ENCODE results near the gene GFPT1.

GFPT1 gene

DNA sequence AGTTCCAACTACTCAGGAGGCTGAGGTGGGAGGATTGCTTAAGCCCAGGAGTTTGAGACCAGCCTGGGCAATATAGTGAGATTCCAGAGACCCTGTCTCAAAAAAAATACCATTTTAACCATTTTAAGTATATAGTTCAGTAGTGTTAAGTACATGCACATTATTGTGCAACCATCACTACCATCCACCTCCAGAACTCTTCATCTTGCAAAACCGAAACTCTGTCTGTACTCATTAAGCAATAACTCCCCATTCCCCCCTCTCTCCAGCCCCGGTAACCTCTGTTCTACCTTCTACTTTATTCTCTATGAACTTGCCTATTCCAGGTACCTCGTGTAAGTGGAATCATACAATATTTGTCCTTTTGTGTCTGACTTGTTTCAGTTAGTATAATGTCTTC is 86.4 kb downstream of the GFPT1 start:
- Histone ChIP-seq H3K9me3 (ENCODE audit: control insufficient read depth, insufficient read depth, low read length) (no peaks in the 10 kb centered on the region), H3K9ac (ENCODE audit: low read depth, low read length) (no peak overlapping the region), H3K4me1 (ENCODE audit: insufficient read depth, low read length) (no peaks in the 10 kb centered on the region), H3K36me3 (ENCODE audit: insufficient read depth, low read length) (no peaks in the 10 kb centered on the region)

DNA sequence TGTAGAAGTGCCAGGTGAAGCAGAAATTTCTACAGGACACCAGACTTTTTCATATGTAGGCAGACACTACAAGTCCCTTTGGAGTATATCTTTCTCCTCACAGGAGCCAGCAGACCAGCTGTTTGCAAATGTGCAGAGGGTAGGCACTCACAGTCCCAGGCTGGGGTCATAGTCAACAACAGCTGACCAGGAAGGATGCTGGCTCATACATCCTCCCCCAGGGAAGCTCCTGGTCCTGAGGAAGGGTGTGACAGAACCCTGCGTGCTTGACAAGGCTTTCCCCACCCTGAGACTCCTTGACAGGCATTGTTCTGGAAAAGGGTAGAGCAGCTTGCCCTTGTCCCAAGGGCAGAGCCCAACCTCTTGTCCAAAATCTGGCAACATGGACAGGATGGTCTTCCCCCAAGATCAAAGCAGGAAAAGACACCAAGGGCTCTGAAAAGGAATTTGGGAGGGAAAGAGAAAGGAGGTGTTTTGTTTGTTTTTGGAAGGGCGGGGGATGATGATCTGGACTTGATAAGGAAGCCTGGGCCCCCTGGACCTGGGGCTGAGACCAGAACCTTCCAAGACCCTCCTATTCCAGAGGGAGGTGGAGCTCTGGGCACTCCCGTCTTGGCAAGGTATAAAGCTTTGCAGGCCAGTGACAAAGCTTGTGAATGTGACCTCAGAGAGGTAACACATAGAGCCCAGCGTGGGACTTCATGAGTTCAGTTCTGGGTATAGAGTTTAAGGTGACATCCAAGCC is 87.1 kb downstream of the GFPT1 start:
- Histone ChIP-seq H3K9me3 (ENCODE audit: control insufficient read depth, insufficient read depth, low read length) (no peaks in the 10 kb centered on the region), H3K4me1 (ENCODE audit: insufficient read depth, low read length) (no peaks in the 10 kb centered on the region), H3K36me3 (ENCODE audit: insufficient read depth, low read length) (no peaks in the 10 kb centered on the region), H3K9ac (ENCODE audit: low read depth, low read length) (no peak overlapping the region)

DNA sequence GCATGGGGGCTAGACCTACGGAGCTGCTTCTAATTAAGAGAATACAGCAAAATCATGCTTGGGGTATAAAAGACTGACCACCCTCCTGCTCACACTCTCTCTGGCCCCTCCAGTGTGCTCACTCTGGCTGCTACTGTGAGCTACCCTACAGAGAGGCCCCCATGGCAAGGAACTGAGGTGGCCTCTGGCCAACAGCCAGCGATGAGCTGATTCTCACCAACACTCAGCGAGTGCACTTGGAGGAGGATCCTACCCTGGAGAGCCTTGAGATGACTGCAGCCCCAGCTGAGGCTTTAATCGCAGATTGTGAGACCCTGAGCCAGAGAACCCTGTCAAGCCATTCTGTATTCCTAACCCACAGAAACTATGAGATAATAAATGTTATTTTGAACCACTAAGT is 88.2 kb downstream of the GFPT1 start:
- Histone ChIP-seq H3K9ac (ENCODE audit: low read depth, low read length) (no peak overlapping the region), H3K9me3 (ENCODE audit: control insufficient read depth, insufficient read depth, low read length) (no peaks in the 10 kb centered on the region), H3K36me3 (ENCODE audit: insufficient read depth, low read length) (no peaks in the 10 kb centered on the region), H3K4me1 (ENCODE audit: insufficient read depth, low read length) (no peaks in the 10 kb centered on the region)

DNA sequence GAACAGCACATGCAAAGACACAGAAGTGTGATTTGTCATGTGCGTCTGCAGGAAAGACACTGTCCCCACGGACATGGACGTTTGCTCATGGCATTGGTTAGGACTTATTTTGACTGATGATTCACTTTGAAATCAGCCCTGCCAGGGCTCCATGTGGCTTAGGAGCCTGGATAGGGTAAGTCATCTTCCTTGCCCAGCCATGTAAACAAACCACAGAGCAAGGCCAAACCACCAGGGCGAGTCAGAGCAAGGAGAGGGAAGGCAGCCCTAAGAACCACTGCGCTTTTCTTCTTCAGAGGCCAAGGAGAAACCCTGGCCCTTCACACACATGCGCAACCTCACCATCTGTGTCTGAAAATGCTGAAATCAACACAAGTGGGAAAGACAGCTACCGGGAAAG is 88.8 kb downstream of the GFPT1 start:
- Histone ChIP-seq H3K9ac (ENCODE audit: low read depth, low read length) (no peak overlapping the region), H3K4me1 (ENCODE audit: insufficient read depth, low read length) (no peaks in the 10 kb centered on the region), H3K36me3 (ENCODE audit: insufficient read depth, low read length) (no peaks in the 10 kb centered on the region), H3K9me3 (ENCODE audit: control insufficient read depth, insufficient read depth, low read length) (no peaks in the 10 kb centered on the region)

DNA sequence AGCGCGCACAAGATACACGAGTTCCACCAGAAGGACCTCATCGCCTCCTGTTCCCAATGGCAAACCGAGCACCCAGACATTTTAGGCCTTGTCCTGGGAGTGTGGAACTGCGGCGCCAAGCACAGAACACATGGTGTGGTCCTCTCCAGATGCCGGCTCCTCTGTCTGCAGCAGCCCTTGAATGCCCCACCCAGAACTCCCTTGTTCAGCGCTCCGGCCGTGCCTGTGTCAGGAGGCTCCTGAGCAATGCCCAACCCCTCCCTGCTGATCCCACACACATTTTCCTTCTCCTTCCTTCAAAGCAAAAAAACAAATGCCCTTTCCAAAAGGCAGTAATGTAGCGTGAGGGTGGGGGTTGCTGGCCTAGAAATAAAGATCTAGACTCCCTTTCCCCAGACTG is 89.8 kb downstream of the GFPT1 start:
- Histone ChIP-seq H3K9ac (ENCODE audit: low read depth, low read length) (no peak overlapping the region), H3K36me3 (ENCODE audit: insufficient read depth, low read length) (no peaks in the 10 kb centered on the region), H3K4me1 (ENCODE audit: insufficient read depth, low read length) (no peaks in the 10 kb centered on the region), H3K9me3 (ENCODE audit: control insufficient read depth, insufficient read depth, low read length) (no peaks in the 10 kb centered on the region)

DNA sequence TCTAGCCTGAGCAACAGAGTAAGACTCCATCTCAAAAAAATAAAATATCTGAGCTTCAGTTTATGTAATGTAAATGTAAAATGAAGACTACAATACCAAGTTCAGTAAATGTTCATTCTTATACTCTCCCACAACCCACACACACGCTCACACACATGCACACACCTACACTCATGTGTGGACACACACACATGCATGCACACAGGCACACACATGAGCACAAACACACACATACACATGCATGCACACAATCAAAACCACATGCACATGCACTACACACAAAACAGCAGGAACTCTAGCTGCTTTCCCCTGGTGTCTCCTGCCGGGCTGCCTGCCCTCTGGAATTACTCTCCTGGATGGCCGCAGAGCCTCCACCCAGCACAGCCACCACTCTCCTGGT is 90.6 kb downstream of the GFPT1 start:
- no peaks in the 10 kb centered on the region for H3K9me3 ChIP-seq (ENCODE audit: control insufficient read depth, insufficient read depth, low read length)
- no peak overlapping the region for H3K9ac ChIP-seq (ENCODE audit: low read depth, low read length)
- no peaks in the 10 kb centered on the region for H3K36me3 ChIP-seq (ENCODE audit: insufficient read depth, low read length)
- no peaks in the 10 kb centered on the region for H3K4me1 ChIP-seq (ENCODE audit: insufficient read depth, low read length)

DNA sequence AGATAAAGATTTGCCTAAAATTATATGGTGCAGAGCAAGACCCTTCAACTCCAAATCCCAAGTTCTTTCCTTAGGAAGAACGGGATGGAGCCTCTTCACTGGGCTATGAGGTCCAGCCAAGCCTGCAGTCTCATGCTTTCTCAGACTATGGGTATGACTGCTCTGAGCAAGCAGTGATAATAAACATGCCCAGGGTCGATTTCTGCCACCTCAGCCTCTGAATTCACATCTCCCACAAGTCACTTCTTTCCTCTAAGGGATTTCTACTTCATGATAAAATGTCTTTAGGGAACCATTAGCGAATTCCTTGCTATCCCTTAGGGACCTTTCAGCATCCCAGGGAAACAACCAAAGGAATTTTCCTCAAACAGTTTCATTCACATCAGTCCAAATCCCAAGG is 94.8 kb downstream of the GFPT1 start:
- no peaks in the 10 kb centered on the region for H3K36me3 ChIP-seq (ENCODE audit: insufficient read depth, low read length)
- H3K9ac ChIP-seq (ENCODE audit: low read depth, low read length): no peak overlapping the region
- H3K4me1 ChIP-seq (ENCODE audit: insufficient read depth, low read length): no peaks in the 10 kb centered on the region
- no peaks in the 10 kb centered on the region; the same call in 1 of the 2 replicates for H3K9me3 ChIP-seq (ENCODE audit: control insufficient read depth, insufficient read depth, low read length)

DNA sequence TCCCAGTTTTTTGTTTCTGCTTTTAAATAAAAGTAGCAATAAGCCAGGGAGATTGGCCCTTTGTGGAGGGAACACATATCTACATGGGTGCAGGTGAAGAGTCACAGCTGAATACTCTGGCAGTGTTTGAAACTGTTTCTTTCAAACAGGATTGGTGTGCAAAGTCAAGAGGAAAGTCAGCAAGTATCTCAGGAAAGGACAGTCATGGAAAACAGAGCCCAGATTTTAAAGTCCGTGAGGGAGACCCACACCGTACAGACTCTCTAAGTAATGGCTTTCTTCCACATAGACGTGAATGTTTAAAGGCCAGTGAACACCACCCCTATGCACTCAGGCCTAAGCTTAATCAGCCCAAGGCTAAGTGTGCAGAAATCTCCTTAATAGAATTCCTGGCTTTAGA is 95.3 kb downstream of the GFPT1 start:
- H3K4me1 ChIP-seq (ENCODE audit: insufficient read depth, low read length): no peaks in the 10 kb centered on the region
- H3K36me3 ChIP-seq (ENCODE audit: insufficient read depth, low read length): no peaks in the 10 kb centered on the region
- no peak overlapping the region for H3K9ac ChIP-seq (ENCODE audit: low read depth, low read length)
- no peaks in the 10 kb centered on the region; the same call in 1 of the 2 replicates for H3K9me3 ChIP-seq (ENCODE audit: control insufficient read depth, insufficient read depth, low read length)

DNA sequence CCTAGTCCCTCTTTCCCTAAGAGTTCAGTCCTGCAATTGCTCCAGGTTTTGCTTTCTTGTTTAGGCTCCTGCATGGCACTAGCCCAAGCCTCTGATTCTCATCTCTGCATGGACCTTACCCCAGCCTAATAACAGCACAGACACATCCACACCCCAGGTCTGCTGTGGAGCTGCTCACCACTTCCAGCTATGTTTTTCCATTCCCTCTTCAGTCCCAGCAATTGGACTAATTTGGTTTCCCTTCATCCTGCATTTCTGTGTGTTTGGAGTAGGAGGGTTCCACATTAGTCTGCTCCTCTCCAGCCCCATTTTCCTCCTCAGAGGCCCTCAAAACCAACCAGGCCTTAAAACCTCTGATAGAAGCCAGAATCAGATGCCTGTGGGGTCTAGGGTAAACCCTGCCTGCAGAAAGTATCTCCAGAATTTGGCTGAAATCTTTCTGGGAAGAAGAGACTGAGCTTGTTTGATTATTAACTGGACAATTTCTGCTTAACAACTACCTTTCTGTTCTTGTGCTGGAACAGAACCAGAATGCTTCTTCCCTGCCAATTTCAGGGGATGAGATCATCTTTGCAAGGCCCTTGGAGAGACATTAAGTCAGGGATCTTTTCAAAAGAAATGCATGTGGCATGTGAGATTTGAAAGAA is 95.9 kb downstream of the GFPT1 start:
- Histone ChIP-seq H3K4me1 (ENCODE audit: insufficient read depth, low read length) (no peaks in the 10 kb centered on the region), H3K9ac (ENCODE audit: low read depth, low read length) (no peak overlapping the region), H3K36me3 (ENCODE audit: insufficient read depth, low read length) (no peaks in the 10 kb centered on the region), H3K9me3 (ENCODE audit: control insufficient read depth, insufficient read depth, low read length) (no peaks in the 10 kb centered on the region; the same call in 1 of the 2 replicates)

DNA sequence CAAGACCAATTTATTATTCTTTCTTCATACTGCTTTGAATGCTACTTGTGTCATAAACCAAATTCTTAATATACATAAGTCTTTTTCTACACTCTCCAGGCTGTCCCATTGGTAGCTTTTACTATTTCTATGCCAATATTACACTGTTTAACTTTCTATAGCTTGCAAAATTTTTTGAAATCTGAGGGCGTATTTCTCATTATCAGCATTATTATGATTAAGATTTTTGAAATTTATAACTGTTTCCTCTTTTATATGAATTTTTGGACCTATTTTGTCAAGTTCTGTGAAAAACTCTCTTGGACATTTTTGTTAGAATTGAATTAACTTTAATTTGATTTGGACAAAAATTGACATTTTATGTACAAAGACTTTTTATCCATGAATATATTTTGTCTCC is 98.6 kb downstream of the GFPT1 start:
- no peaks in the 10 kb centered on the region for H3K4me1 ChIP-seq (ENCODE audit: insufficient read depth, low read length)
- no peaks in the 10 kb centered on the region for H3K36me3 ChIP-seq (ENCODE audit: insufficient read depth, low read length)
- H3K9me3 ChIP-seq (ENCODE audit: control insufficient read depth, insufficient read depth, low read length): no peaks in the 10 kb centered on the region; the same call in 1 of the 2 replicates
- no peak overlapping the region for H3K9ac ChIP-seq (ENCODE audit: low read depth, low read length)

DNA sequence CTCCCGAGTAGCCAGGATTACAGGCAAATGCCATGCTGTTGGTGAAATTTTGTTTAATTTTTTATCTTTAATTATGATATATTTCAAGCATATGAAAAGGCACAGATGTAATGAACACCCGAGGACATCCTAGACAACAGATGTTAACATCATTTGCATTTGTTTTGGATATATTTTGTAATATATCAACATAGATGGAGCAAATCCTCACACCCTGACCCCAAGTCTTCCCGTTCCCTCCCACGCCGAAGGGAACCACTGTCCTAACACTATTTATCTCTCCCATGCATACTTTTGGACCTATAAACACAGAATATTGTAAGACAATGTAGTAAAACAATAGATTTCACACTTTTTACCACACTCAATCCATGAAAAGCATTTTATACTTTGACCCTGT is 99.5 kb downstream of the GFPT1 start:
- Histone ChIP-seq H3K36me3 (ENCODE audit: insufficient read depth, low read length) (no peaks in the 10 kb centered on the region), H3K9ac (ENCODE audit: low read depth, low read length) (no peak overlapping the region), H3K4me1 (ENCODE audit: insufficient read depth, low read length) (no peaks in the 10 kb centered on the region), H3K9me3 (ENCODE audit: control insufficient read depth, insufficient read depth, low read length) (no peaks in the 10 kb centered on the region; the same call in 1 of the 2 replicates)

DNA sequence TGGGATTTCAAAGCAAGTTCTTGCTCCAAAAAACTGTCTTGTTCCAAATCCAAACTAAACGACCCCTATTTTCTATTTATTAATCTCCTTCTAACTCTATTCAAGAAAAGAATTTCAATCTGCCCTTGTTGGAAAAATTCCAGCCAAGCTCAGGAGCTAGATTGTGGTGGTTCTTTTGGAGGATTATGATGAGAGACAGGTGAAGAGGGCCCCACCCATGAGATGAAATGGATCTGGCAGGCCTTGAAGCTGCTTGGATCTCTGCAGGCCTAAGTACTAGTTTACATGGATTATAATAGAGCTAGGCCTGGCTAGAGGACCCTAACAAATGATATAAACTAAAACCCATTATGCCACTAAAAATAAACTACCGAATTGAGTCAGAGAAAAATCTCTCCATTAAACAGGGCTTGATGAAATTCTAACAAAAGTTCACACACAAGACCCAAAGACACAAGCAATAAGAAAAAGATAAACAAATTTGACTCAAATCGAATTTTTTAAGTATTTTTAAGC is 101.6 kb downstream of the GFPT1 start:
- Histone ChIP-seq H3K9me3 (ENCODE audit: control insufficient read depth, insufficient read depth, low read length) (no peaks in the 10 kb centered on the region; the same call in 1 of the 2 replicates), H3K9ac (ENCODE audit: low read depth, low read length) (no peak overlapping the region), H3K36me3 (ENCODE audit: insufficient read depth, low read length) (no peaks in the 10 kb centered on the region), H3K4me1 (ENCODE audit: insufficient read depth, low read length) (no peaks in the 10 kb centered on the region)

DNA sequence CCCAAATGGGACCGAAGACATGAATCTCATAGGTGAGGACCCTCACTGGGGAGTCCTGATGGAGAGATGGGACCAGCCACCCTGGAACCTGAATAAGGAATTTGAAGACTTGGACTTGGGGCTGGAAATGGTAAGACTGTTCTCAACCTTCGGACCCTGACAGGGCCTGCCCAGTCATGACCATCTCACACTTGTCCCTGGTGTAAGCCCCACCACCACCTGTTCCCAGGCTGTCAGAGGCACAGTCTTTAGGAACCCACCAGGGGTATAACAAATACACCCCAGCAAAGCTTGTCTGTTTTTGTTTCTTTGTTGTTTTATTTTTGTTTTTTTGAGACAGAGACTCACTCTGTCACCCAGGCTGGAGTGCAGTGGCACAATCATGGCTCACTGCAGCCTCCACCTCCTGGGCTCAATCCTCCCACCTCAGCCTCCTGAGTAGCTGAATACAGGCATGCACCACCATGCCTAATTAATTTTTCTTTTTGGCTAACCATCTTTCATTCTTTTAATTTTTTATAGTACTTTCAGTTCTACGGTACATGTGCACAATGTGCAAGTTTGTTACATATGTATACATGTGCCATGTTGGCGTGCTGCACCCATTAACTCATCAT is 106.1 kb downstream of the GFPT1 start:
- Histone ChIP-seq H3K4me1 (ENCODE audit: insufficient read depth, low read length) (no peaks in the 10 kb centered on the region), H3K36me3 (ENCODE audit: insufficient read depth, low read length) (no peaks in the 10 kb centered on the region), H3K9ac (ENCODE audit: low read depth, low read length) (no peak overlapping the region), H3K9me3 (ENCODE audit: control insufficient read depth, insufficient read depth, low read length) (no peaks in the 10 kb centered on the region)

DNA sequence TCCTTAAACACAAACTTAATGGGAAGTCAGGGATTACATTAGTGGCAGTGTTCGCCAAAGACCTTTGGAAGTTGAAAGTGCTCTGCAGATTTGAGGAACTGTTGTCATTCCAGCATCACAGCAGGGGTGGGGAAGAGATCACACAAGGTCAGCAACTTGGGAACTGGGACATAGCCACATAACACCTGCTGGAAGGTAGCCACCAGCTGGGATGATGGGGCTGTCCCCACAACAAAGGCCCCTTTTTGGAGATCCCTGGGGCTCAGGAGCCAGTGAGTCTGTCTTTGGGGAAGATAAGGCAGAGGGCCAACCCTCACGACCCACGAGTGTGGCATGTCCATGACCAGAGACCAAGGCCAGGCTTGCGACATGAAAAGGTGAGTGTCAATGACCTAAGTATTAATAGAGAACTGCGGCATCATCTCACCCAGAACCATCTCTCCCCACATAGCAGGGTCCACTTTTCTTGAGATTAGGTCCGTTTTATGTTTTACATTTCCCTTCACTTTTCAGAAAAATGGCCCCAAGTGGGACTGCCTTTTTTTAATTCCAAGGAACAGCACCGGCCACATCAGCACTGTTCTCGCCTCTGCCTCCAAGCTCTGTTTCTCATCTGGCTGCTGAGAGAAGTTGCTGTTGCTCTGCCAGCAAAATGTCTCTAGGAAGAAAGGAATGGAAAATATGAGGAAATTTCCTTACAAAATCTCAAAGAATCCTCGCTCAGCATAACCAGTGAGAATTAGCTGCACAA is 106.9 kb downstream of the GFPT1 start:
- Histone ChIP-seq H3K4me1 (ENCODE audit: insufficient read depth, low read length) (no peaks in the 10 kb centered on the region), H3K9me3 (ENCODE audit: control insufficient read depth, insufficient read depth, low read length) (no peaks in the 10 kb centered on the region), H3K36me3 (ENCODE audit: insufficient read depth, low read length) (no peaks in the 10 kb centered on the region), H3K9ac (ENCODE audit: low read depth, low read length) (no peak overlapping the region)

All from ES-I3 (cell line).